Prostate gland (tissue), 2 donors: Measurements from ENCODE around the gene CNKSR2. TPM values are rescaled to one million over a fixed set of nuclear protein-coding genes. Genes with fewer than 3 reads are reported as not detected.

ENCODE experiments used
- DNase-seq: peaks from one replicate; pipeline ENCODE4 v3.0.0-alpha.2; 2019; ENCODE audit warnings: low spot score
- H3K27ac ChIP-seq, 2 donors: fragments of 200-600 bp; sonication (generic); 2 replicates each; pipeline ENCODE4 v1.5.1; 2017 to 2019
- H3K27me3 ChIP-seq: fragments of 200-600 bp; sonication (generic); replicated peaks from 2 replicates; pipeline ENCODE4 v1.5.1; 2019; ENCODE audit not compliant: insufficient read depth
- H3K36me3 ChIP-seq, 2 donors: fragments of 200-600 bp; sonication (generic); 1 replicate in 1 of 2; 2 replicates in 1 of 2; pipeline versions ENCODE4 v1.5.1 to v1.8.1; 2017 to 2019
- H3K4me1 ChIP-seq: fragments of 200-600 bp; sonication (generic); replicated peaks from 2 replicates; pipeline ENCODE4 v1.5.1; 2019
- H3K4me3 ChIP-seq, 2 donors: fragments of 200-600 bp; sonication (generic); 2 replicates each; pipeline ENCODE4 v1.5.1; 2017 to 2019
- H3K9me3 ChIP-seq: fragments of 200-600 bp; sonication (generic); 2 replicates; pipeline ENCODE4 v1.5.1; 2017
- CTCF ChIP-seq, 4 experiments: fragments of 200-600 bp in 2 of 4; fragments of 450-650 bp in 2 of 4; sonication (generic) in 2 of 4; IDR thresholded peaks; 1 replicate in 3 of 4; 2 replicates in 1 of 4; pipeline ENCODE4 v1.5.1; 2016 to 2019; ENCODE audit warnings: antibody characterized with exemption in 4 of 4, mild to moderate bottlenecking in 2 of 4, moderate library complexity in 2 of 4
- POLR2A ChIP-seq: fragments of 450-650 bp; IDR thresholded peaks from one replicate; pipeline ENCODE4 v1.6.1; 2016; ENCODE audit warnings: antibody characterized with exemption, mild to moderate bottlenecking
- POLR2AphosphoS5 ChIP-seq: sonication (generic); formaldehyde crosslinking; IDR thresholded peaks from one replicate; pipeline ENCODE4 v1.6.1; 2017; ENCODE audit warnings: antibody characterized with exemption
- WGBS: methylation state at CpG from one replicate; pipeline ENCODE4 v1.1.5; 2018; 5-methylcytosine and 5-hydroxymethylcytosine counted together
- intact Hi-C: fragments of 100-400 bp; cut with DNase I; formaldehyde crosslinking; loops from one replicate; pipeline ENCODE4 v1.14.2; 2022
- total RNA-seq, 2 donors: library from RNA; depleted of rRNA; stranded (reverse); fragments of >200 nt; gene quantifications; one replicate each; pipeline ENCODE4 v1.1.0, GENCODE V29; 2016

Gene CNKSR2
- total RNA-seq, 2 donors from 2014 or later: 6.8 to 10.0 TPM

GRCh38 chrX:21373001-21373400 lies 1.2 kb upstream of the CNKSR2 start:
- no peaks in the 10 kb centered on the region for H3K27me3 ChIP-seq
- no peak for DNase-seq
- no peaks in the 10 kb centered on the region for H3K4me1 ChIP-seq
- no peak overlapping the region for H3K27ac ChIP-seq
- no peaks in the 10 kb centered on the region for H3K36me3 ChIP-seq
- H3K4me3 ChIP-seq: no peak overlapping the region
- no peaks in the 10 kb centered on the region for H3K9me3 ChIP-seq
- intact Hi-C loops: no loop called here
- TF ChIP-seq CTCF (IDR thresholded peaks at IDR 0.05) (no peak), POLR2AphosphoS5 (no peak), POLR2A (no peak)
- 50% methylated on average over 7 of the region's 7 CpGs for WGBS

GRCh38 chrX:21373637-21374162 lies 518 bp upstream of the CNKSR2 start:
- DNase-seq: peak; percentile 3
- Histone ChIP-seq H3K4me3 (peak overlapping the region; percentile 43 to 49), H3K27me3 (no peaks in the 10 kb centered on the region), H3K9me3 (no peaks in the 10 kb centered on the region), H3K27ac (no peak overlapping the region), H3K4me1 (no peaks in the 10 kb centered on the region), H3K36me3 (no peaks in the 10 kb centered on the region)
- intact Hi-C loops: no loop called here
- WGBS: 0% methylated on average over 1 of the region's 50 CpGs
- TF ChIP-seq CTCF (IDR thresholded peaks at IDR 0.05) (no peak), POLR2AphosphoS5 (no peak), POLR2A (no peak)

DNA sequence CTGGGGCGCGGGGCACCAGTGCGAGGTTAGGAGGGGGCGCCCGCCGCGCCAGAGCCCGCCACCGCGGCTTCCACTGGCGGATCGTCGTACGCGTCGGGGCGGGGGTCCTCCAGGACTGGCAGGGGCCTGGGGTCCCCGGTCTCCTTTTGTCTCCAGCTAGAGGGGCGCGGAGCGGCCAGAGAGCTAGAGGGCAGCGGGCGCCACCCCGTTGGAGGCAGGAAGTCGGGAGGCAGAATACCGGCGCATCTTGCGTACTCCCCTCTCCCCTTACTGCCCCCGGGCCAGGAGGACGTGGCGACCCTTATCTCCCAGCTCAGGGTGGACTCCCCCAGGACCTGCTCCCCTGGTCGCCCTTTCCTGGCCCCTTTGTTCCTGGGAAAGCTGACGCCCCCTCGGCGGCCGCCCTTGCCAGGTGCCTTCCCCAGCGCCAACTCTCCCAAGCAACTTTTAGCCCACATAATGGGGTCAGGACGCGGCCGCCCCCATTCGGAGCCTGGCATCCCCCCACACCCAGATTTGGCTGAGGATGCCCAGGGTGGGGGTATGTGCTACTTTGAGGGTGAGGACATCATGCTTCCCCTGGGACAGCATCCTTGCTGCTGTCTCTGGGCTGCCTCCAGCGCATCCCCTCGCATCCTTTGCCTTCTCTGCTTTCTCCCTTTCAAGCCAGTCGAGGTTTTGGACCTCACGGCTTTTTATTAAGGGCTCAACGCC lies 933 bp downstream of the CNKSR2 start:
- 0% methylated on average over 5 of the region's 46 CpGs for WGBS
- Histone ChIP-seq H3K4me1 (no peaks in the 10 kb centered on the region), H3K27ac (peak overlapping the region in 1 of 2 donors; percentile 35), H3K27me3 (no peaks in the 10 kb centered on the region), H3K4me3 (peak overlapping the region; percentile 43 to 49), H3K36me3 (no peaks in the 10 kb centered on the region), H3K9me3 (no peaks in the 10 kb centered on the region)
- TF ChIP-seq POLR2AphosphoS5 (no peak), CTCF (IDR thresholded peaks at IDR 0.05) (no peak), POLR2A (no peak)
- intact Hi-C loops: no loop called here
- no peak for DNase-seq

DNA sequence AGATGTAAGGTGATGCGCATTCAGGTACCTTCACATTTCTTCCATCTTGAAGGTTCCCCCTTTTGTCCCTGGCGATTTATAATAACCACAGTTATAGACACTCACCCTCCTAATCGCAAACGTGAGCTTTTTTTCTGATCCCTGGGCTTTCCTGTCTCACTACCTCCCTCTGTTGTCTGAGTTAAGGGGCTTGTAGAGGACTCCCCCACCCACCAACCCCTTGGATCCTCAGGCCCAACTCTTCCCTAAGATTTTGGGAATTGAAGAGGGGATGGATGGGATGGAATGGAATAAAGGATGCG lies 1.4 kb downstream of the CNKSR2 start:
- H3K4me3 ChIP-seq: peak overlapping the region in 1 of 2 donors; percentile 49
- H3K27ac ChIP-seq: no peak overlapping the region

More for the DNA sequence above, 1.4 kb downstream of the CNKSR2 start:
- no peaks in the 10 kb centered on the region for H3K4me1 ChIP-seq
- H3K36me3 ChIP-seq: no peaks in the 10 kb centered on the region
- intact Hi-C loops: no loop called here
- H3K27me3 ChIP-seq: no peaks in the 10 kb centered on the region
- WGBS: 9% methylated on average over 5 of the region's 5 CpGs
- no peaks in the 10 kb centered on the region for H3K9me3 ChIP-seq
- no peak for TF ChIP-seq POLR2AphosphoS5
- no peak for TF ChIP-seq CTCF (IDR thresholded peaks at IDR 0.05)
- TF ChIP-seq POLR2A: no peak
- no peak for DNase-seq
